CD4-positive, alpha-beta memory T cell (primary cell): Measurements from ENCODE around the gene APOB. TPM values are rescaled to one million over a fixed set of nuclear protein-coding genes. Genes with fewer than 3 reads are reported as not detected.
A peak's percentile ranks its signal among the peaks of the same experiment; 100 is the strongest.

ENCODE experiments used
- CTCF ChIA-PET: fragments of 350-600 bp; sonication (Branson Sonifier 250); formaldehyde crosslinking; loops from one replicate; lab custom pipeline; 2021; ENCODE audit warnings: inconsistent platforms; ENCODE audit not compliant: partially characterized antibody; lab: Charles Lee
- POLR2A ChIA-PET: fragments of 350-600 bp; sonication (Branson Sonifier 250); formaldehyde crosslinking; loops from one replicate; lab custom pipeline; 2021; ENCODE audit not compliant: partially characterized antibody; lab: Charles Lee
- DNase-seq, 5 donors: peaks; one replicate each; pipeline versions ENCODE4 v3.0.0 to v3.0.0-alpha.2; 2020 to 2022; ENCODE audit warnings: mixed read lengths in 1 of 5
- H3K27ac ChIP-seq: one replicate; pipeline ENCODE4 v1.7.0; 2013; ENCODE audit warnings: low read depth, low read length
- H3K27me3 ChIP-seq: 2 replicates; pipeline ENCODE4 v1.7.0; 2013; ENCODE audit warnings: mild to moderate bottlenecking, low read length, moderate library complexity; ENCODE audit not compliant: insufficient read depth
- H3K36me3 ChIP-seq: 2 replicates; pipeline ENCODE4 v1.7.0; 2013; ENCODE audit warnings: mild to moderate bottlenecking, low read length, moderate library complexity; ENCODE audit not compliant: insufficient read depth
- H3K4me1 ChIP-seq: 2 replicates; pipeline ENCODE4 v1.7.0; 2013; ENCODE audit warnings: mild to moderate bottlenecking, low read length, moderate library complexity; ENCODE audit not compliant: insufficient read depth
- H3K4me3 ChIP-seq, 2 donors: one replicate each; pipeline ENCODE4 v1.7.0; 2013; ENCODE audit warnings: low read length in 2 of 2, mild to moderate bottlenecking in 1 of 2
- H3K9me3 ChIP-seq, 2 donors: one replicate each; pipeline ENCODE4 v1.7.0; 2013; ENCODE audit warnings: low read length in 2 of 2, control low read depth in 1 of 2; ENCODE audit not compliant: control insufficient read depth in 1 of 2
- H3K27ac Mint-ChIP-seq, 7 donors: one replicate each; pipeline ENCODE4 v1.8.0; 2020 to 2021; ENCODE audit warnings: mixed read lengths in 7 of 7, mild to moderate bottlenecking in 6 of 7, inconsistent platforms in 3 of 7, moderate library complexity in 3 of 7
- H3K27me3 Mint-ChIP-seq, 2 donors: one replicate each; pipeline ENCODE4 v1.8.0; 2020 to 2021; ENCODE audit warnings: mixed read lengths in 2 of 2
- H3K36me3 Mint-ChIP-seq, 2 donors: one replicate each; pipeline ENCODE4 v1.8.0; 2020 to 2021; ENCODE audit warnings: mixed read lengths in 2 of 2, inconsistent platforms in 1 of 2, mild to moderate bottlenecking in 1 of 2
- H3K4me1 Mint-ChIP-seq, 4 donors: one replicate each; pipeline ENCODE4 v1.8.0; 2020 to 2021; ENCODE audit warnings: mixed read lengths in 4 of 4, mild to moderate bottlenecking in 1 of 4
- H3K4me3 Mint-ChIP-seq, 8 donors: one replicate each; pipeline ENCODE4 v1.8.0; 2020 to 2021; ENCODE audit warnings: mixed read lengths in 8 of 8, mild to moderate bottlenecking in 7 of 8, moderate library complexity in 6 of 8, inconsistent platforms in 3 of 8
- H3K9me3 Mint-ChIP-seq, 8 donors: one replicate each; pipeline ENCODE4 v1.8.0; 2020 to 2021; ENCODE audit warnings: mixed read lengths in 8 of 8, mild to moderate bottlenecking in 5 of 8, inconsistent platforms in 3 of 8, moderate library complexity in 1 of 8
- intact Hi-C: fragments of 100-400 bp; cut with micrococcal nuclease; formaldehyde crosslinking; loops from one replicate; pipeline ENCODE4 v1.15.1; 2023
- polyA plus RNA-seq, 2 donors: library from polyadenylated mRNA; unstranded; fragments of 300-500 nt; fragmentation: Illumina TruSeq; gene quantifications; one replicate each; pipeline ENCODE4 v1.2.3, GENCODE V29; 2021
- total RNA-seq, 2 experiments: library from RNA; stranded (reverse); gene quantifications; one replicate each; pipeline ENCODE4 v1.2.3, GENCODE V29; 2021

The APOB gene, protein sequence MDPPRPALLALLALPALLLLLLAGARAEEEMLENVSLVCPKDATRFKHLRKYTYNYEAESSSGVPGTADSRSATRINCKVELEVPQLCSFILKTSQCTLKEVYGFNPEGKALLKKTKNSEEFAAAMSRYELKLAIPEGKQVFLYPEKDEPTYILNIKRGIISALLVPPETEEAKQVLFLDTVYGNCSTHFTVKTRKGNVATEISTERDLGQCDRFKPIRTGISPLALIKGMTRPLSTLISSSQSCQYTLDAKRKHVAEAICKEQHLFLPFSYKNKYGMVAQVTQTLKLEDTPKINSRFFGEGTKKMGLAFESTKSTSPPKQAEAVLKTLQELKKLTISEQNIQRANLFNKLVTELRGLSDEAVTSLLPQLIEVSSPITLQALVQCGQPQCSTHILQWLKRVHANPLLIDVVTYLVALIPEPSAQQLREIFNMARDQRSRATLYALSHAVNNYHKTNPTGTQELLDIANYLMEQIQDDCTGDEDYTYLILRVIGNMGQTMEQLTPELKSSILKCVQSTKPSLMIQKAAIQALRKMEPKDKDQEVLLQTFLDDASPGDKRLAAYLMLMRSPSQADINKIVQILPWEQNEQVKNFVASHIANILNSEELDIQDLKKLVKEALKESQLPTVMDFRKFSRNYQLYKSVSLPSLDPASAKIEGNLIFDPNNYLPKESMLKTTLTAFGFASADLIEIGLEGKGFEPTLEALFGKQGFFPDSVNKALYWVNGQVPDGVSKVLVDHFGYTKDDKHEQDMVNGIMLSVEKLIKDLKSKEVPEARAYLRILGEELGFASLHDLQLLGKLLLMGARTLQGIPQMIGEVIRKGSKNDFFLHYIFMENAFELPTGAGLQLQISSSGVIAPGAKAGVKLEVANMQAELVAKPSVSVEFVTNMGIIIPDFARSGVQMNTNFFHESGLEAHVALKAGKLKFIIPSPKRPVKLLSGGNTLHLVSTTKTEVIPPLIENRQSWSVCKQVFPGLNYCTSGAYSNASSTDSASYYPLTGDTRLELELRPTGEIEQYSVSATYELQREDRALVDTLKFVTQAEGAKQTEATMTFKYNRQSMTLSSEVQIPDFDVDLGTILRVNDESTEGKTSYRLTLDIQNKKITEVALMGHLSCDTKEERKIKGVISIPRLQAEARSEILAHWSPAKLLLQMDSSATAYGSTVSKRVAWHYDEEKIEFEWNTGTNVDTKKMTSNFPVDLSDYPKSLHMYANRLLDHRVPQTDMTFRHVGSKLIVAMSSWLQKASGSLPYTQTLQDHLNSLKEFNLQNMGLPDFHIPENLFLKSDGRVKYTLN (N-terminal part only)
- total RNA-seq, result not detected
- not detected for polyA plus RNA-seq

GRCh38 chr2:21043744-21044532, at the start of gene APOB:
Gene APOB (minus strand): TSS chr2:21044073. CDS start chr2:21043945, 128 bp downstream.
- ChIA-PET POLR2A (no interaction called here), CTCF (interaction anchor here (2.6 to 3.5 kb wide), 2 partner anchors 9 to 11 kb away, joined by 16 to 18 read pairs; no protein-coding TSS in a partner anchor)
- no peaks in the 10 kb centered on the region for H3K36me3 Mint-ChIP-seq
- no peak for DNase-seq
- peak within 1 kb of the TSS in 6 of 8 donors; percentile 14 to 71 (median 54) for H3K4me3 Mint-ChIP-seq
- no peaks in the 10 kb centered on the region for H3K9me3 ChIP-seq
- H3K27ac ChIP-seq, result no peak within 1 kb of the TSS
- no peaks in the 10 kb centered on the region for H3K27me3 ChIP-seq
- no peak within 1 kb of the TSS for H3K4me3 ChIP-seq
- no peaks in the 10 kb centered on the region for H3K9me3 Mint-ChIP-seq
- peaks cover 3 to 5% (median 4%) of the 10 kb centered on the region in 4 donors for H3K4me1 Mint-ChIP-seq
- peaks cover 5% of the 10 kb centered on the region for H3K4me1 ChIP-seq
- no peaks in the 10 kb centered on the region for H3K36me3 ChIP-seq
- peaks cover 8 to 33% of the 10 kb centered on the region in 2 donors for H3K27me3 Mint-ChIP-seq
- H3K27ac Mint-ChIP-seq, result peak within 1 kb of the TSS in 1 of 7 donors; percentile 40
- intact Hi-C loops, result loop anchor here (2.0 kb wide), 1 partner anchor 75 kb away; no protein-coding TSS in a partner anchor

- no peaks in the 10 kb centered on the region for H3K4me1 ChIP-seq
- ChIA-PET POLR2A (no interaction called here), CTCF (no interaction called here)
- Mint-ChIP-seq H3K27ac (no peak overlapping the region), H3K36me3 (no peaks in the 10 kb centered on the region), H3K4me3 (no peak overlapping the region), H3K9me3 (peaks cover 0 to 3% (median 0%) of the 10 kb centered on the region in 8 donors), H3K4me1 (no peaks in the 10 kb centered on the region), H3K27me3 (peaks cover 4% of the 10 kb centered on the region in 2 donors)
- no peaks in the 10 kb centered on the region for H3K27me3 ChIP-seq
- H3K4me3 ChIP-seq, result no peak overlapping the region
- no peak for DNase-seq
- H3K9me3 ChIP-seq, result no peaks in the 10 kb centered on the region
- no peaks in the 10 kb centered on the region for H3K36me3 ChIP-seq
- H3K27ac ChIP-seq, result no peak overlapping the region
- intact Hi-C loops, result no loop called here
These were observed 48.5 kb upstream of the APOB start for GRCh38 chr2:21092308-21092869.

DNA sequence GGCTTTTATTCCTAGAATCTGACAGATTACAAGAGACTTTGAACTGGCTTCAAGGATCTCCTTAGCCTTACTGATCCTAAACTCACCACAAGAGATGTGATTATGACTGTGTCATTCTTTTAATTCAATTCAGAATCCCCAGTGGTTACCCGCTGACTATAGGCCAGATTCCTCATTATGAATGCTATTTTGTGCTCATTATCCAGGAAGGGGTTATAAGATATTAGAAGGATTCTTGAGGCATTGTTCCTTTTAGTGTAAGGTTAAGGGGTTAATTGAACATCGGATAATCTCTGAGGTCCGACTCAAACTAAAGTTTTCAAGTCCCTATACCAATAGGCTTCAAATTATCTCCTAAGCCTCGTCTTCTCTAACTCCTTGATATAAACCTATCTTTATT, 40.5 kb upstream of the APOB start:
- intact Hi-C loops, result no loop called here
- CTCF ChIA-PET, result no interaction called here
- Mint-ChIP-seq H3K9me3 (no peaks in the 10 kb centered on the region), H3K27me3 (peaks cover 0 to 2% of the 10 kb centered on the region in 2 donors), H3K36me3 (no peaks in the 10 kb centered on the region), H3K4me1 (no peaks in the 10 kb centered on the region), H3K4me3 (no peak overlapping the region), H3K27ac (no peak overlapping the region)
- Histone ChIP-seq H3K4me3 (no peak overlapping the region), H3K27ac (no peak overlapping the region), H3K4me1 (no peaks in the 10 kb centered on the region), H3K9me3 (no peaks in the 10 kb centered on the region), H3K36me3 (no peaks in the 10 kb centered on the region), H3K27me3 (no peaks in the 10 kb centered on the region)
- no peak for DNase-seq
- POLR2A ChIA-PET, result no interaction called here

GRCh38 chr2:21083482-21083881, 39.6 kb upstream of the APOB start:
- ChIA-PET POLR2A (no interaction called here), CTCF (no interaction called here)

DNA sequence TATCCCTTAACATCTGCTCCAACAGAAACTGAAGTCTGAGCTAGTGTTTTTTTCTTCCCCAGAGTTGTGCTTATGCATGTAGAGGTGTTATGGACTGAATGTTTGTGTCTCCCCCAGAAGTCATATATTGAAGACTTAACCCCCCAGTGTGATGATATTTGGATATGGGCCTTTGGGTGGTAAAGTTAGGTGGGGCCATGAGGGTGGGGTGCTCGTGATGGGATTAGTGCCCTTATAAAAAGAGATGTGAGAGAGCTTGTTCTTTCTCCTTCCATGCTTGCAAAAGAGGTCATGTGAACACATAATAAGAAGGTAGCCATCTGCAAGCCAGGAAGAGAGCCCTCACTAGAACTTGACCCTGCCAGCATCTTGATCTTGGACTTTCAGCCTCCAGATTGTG, 34.4 kb upstream of the APOB start:
- Mint-ChIP-seq H3K4me3 (no peak overlapping the region), H3K36me3 (no peaks in the 10 kb centered on the region), H3K9me3 (peaks cover 0 to 8% (median 4%) of the 10 kb centered on the region in 8 donors), H3K27me3 (peaks cover 2 to 4% of the 10 kb centered on the region in 2 donors), H3K27ac (no peak overlapping the region), H3K4me1 (no peaks in the 10 kb centered on the region)
- ChIA-PET POLR2A (no interaction called here), CTCF (no interaction called here)
- H3K36me3 ChIP-seq, result no peaks in the 10 kb centered on the region
- H3K27me3 ChIP-seq, result no peaks in the 10 kb centered on the region
- H3K27ac ChIP-seq, result no peak overlapping the region
- no peak overlapping the region for H3K4me3 ChIP-seq
- no peaks in the 10 kb centered on the region for H3K9me3 ChIP-seq
- no peaks in the 10 kb centered on the region for H3K4me1 ChIP-seq
- intact Hi-C loops, result no loop called here
- no peak for DNase-seq

More at GRCh38 chr2:21083482-21083881, 39.6 kb upstream of the APOB start:
- DNase-seq, result no peak
- Mint-ChIP-seq H3K4me1 (no peaks in the 10 kb centered on the region), H3K36me3 (no peaks in the 10 kb centered on the region), H3K27ac (no peak overlapping the region), H3K27me3 (peaks cover 0 to 2% of the 10 kb centered on the region in 2 donors), H3K9me3 (peaks cover 0 to 5% (median under 1%) of the 10 kb centered on the region in 8 donors), H3K4me3 (no peak overlapping the region)
- Histone ChIP-seq H3K36me3 (no peaks in the 10 kb centered on the region), H3K4me1 (no peaks in the 10 kb centered on the region), H3K9me3 (no peaks in the 10 kb centered on the region), H3K27ac (no peak overlapping the region), H3K27me3 (no peaks in the 10 kb centered on the region), H3K4me3 (no peak overlapping the region)
- intact Hi-C loops, result no loop called here

DNA sequence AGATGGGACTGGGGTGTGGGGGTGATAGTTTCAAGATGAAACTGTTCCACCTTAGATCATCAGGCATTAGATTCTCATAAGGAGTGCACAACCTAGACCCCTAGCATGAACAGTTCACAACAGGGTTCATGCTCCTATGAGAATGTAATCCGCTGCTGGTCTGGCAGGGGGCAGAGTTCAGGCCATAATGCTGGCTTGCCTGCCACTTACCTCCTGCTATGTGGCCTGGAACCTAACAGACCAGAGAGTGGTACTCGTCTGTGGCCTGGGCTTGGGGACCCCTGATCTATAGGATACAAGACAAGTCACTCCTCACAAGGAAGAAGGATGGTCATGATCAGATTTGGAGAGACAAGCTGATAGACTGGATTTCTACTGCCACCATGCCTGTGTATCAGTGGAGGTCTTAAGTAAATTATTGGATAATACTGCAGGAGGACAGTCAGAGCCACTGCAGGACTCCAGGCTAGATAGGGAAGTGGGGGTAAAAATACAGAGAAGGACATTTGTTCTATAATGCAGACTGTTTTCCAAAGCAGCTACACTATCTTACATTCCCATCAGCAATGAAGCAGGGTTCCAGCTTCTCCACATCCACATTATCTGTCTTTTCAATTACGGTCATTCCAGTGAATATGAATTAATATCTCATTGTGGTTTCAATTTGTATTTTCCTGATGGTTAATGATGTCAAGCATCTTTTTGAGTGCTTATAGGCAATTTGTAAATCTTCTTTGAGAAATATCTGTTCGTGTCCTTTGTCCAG, 28.8 kb upstream of the APOB start:
- POLR2A ChIA-PET, result no interaction called here
- no peaks in the 10 kb centered on the region for H3K4me1 Mint-ChIP-seq
- no peaks in the 10 kb centered on the region for H3K9me3 ChIP-seq
- H3K4me1 ChIP-seq, result no peaks in the 10 kb centered on the region
- peaks cover 3 to 6% of the 10 kb centered on the region in 2 donors for H3K27me3 Mint-ChIP-seq
- intact Hi-C loops, result no loop called here
- no peaks in the 10 kb centered on the region for H3K27me3 ChIP-seq
- no peak overlapping the region for H3K27ac Mint-ChIP-seq
- no peak overlapping the region for H3K27ac ChIP-seq
- no peaks in the 10 kb centered on the region for H3K36me3 Mint-ChIP-seq
- no peak overlapping the region for H3K4me3 Mint-ChIP-seq
- H3K4me3 ChIP-seq, result no peak overlapping the region
- CTCF ChIA-PET, result no interaction called here
- no peaks in the 10 kb centered on the region for H3K36me3 ChIP-seq
- H3K9me3 Mint-ChIP-seq, result peaks cover 0 to 5% (median 0%) of the 10 kb centered on the region in 8 donors
- no peak for DNase-seq
